T-helper 1 cell treated with Interleukin-12 subunit alpha and Interleukin-12 subunit beta and Interleukin-4 antibody, amounts not matched to agents 30 μg/mL and 1 μg/mL, for 36 hours (primary cell): ENCODE results near the gene CALY.

Source experiments
- H3K27ac Mint-ChIP-seq: one replicate; pipeline ENCODE4 v1.8.0; 2021; ENCODE audit warnings: mild to moderate bottlenecking, mixed read lengths
- H3K27me3 Mint-ChIP-seq: one replicate; pipeline ENCODE4 v1.8.0; 2021; ENCODE audit warnings: low read depth, mixed read lengths
- H3K36me3 Mint-ChIP-seq: one replicate; pipeline ENCODE4 v1.8.0; 2021; ENCODE audit warnings: low read depth, mixed read lengths
- H3K4me1 Mint-ChIP-seq: one replicate; pipeline ENCODE4 v1.8.0; 2021; ENCODE audit warnings: low read depth, mixed read lengths
- H3K4me3 Mint-ChIP-seq: one replicate; pipeline ENCODE4 v1.8.0; 2021; ENCODE audit warnings: mild to moderate bottlenecking, moderate library complexity, mixed read lengths
- H3K9me3 Mint-ChIP-seq: one replicate; pipeline ENCODE4 v1.8.0; 2021; ENCODE audit warnings: mixed read lengths

CALY gene

DNA sequence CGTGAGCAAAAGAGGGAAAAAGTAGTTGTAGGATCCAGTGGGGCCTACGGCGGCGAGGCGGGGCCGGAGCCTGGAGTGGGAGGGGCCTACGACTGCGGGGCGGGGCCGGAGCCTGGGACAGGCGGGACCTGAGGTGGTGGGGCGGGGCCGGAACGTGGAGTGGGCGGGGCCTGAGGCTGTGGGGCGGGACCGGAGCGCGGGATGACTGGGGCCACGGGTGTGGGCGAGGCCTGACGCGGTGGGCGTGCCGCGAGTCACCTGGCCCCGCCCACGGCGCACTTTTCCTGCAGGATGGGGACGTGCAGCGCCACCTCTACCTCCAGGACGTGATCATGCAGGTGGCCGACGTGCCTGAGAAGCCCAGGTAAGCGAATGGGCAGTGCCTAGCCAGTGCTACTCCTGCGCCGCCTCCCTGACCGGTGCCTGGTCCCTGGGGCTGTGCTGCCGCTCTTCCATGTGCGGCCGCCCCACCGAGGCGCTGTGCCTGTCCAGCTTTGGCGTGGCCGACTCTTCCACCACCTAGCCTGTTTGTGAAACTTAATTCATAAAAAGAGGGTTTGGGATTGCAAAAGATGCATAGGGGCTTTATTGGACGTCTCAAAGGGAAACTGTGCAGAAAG, 27.5 kb downstream of the CALY start:
- H3K9me3 Mint-ChIP-seq, result no peaks in the 10 kb centered on the region
- H3K36me3 Mint-ChIP-seq, result peaks cover 11% of the 10 kb centered on the region
- H3K4me1 Mint-ChIP-seq, result peaks cover 20% of the 10 kb centered on the region
- no peaks in the 10 kb centered on the region for H3K27me3 Mint-ChIP-seq
- peak overlapping the region; percentile 73 for H3K4me3 Mint-ChIP-seq
- peak overlapping the region; percentile 74 for H3K27ac Mint-ChIP-seq

DNA sequence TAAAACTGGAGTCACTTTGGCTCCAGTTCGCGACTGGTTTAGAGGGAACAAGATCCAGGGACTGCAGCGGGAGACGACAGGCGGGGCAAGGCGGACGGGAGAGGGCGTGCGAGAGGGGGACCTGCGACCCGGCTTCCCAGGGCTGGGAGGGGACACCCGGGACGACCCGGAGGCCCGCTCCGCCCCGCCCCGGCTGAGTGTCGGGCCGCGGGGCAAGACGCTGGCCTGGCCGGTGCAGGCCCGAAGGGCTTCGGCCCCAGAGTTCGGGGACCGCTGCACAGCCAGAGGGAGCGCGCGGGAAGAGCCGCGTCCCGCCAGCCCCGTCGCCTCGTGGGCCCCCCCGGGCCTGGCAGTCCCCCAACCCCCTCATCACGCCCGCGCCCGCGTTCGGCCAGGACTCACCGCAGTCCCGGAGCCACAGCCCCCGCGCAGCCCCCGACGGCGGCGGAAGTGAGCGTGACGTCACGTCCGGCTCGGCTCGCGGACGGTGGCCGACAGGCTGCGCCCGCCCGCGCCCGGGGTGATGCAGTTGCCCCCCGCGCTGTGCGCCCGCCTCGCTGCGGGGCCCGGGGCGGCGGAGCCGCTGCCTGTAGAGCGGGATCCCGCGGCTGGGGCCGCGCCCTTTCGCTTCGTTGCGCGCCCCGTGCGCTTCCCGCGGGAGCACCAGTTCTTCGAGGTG, 28.1 kb downstream of the CALY start, which contains the start of the genes TUBGCP2 and ZNF511:
Gene TUBGCP2, minus strand, starts transcription at position 452 of the 679 bp plus-strand sequence. CDS start 5,931 bp downstream, outside the sequence.
Gene ZNF511, plus strand, starts transcription at position 494 of the 679 bp plus-strand sequence. Its CDS starts 30 bp downstream, at position 524.
- Mint-ChIP-seq H3K27me3 (no peaks in the 10 kb centered on the region), H3K9me3 (no peaks in the 10 kb centered on the region), H3K4me3 (peak within 1 kb of the TSS; percentile 97), H3K4me1 (peaks cover 20% of the 10 kb centered on the region), H3K36me3 (peaks cover 12% of the 10 kb centered on the region), H3K27ac (peak within 1 kb of the TSS; percentile 99)

GRCh38 chr10:133307776-133308420, 28.8 kb downstream of the CALY start:
- H3K4me3 Mint-ChIP-seq, result peak overlapping the region; percentile 97
- H3K36me3 Mint-ChIP-seq, result peaks cover 12% of the 10 kb centered on the region
- H3K27me3 Mint-ChIP-seq, result no peaks in the 10 kb centered on the region
- no peaks in the 10 kb centered on the region for H3K9me3 Mint-ChIP-seq
- peaks cover 20% of the 10 kb centered on the region for H3K4me1 Mint-ChIP-seq
- H3K27ac Mint-ChIP-seq, result peak overlapping the region; percentile 99

DNA sequence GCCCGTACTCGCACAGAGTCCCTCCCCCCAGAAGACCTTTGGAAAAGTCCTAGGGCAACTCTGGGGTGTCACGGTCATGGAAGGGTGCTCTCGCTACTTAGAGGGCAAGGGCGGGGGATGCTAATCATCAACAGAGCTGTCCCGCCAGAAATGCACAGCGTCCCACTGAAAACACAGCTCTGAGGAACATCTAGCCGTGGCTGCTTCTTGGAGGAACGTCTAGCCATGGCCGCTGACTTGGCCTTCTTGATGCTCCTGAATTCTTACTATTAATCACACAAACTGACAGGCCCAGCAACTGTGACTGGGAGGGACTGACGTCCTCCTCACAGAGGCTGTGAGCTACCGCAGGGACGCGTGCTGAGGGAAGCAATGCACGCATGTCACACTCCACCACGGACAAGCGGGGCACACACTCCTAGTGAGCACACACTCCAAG, 29.7 kb downstream of the CALY start:
- H3K36me3 Mint-ChIP-seq, result peaks cover 14% of the 10 kb centered on the region
- peak overlapping the region; percentile 55 for H3K27ac Mint-ChIP-seq
- H3K4me3 Mint-ChIP-seq, result peak overlapping the region; percentile 37
- H3K4me1 Mint-ChIP-seq, result peaks cover 20% of the 10 kb centered on the region
- no peaks in the 10 kb centered on the region for H3K9me3 Mint-ChIP-seq
- H3K27me3 Mint-ChIP-seq, result no peaks in the 10 kb centered on the region

DNA sequence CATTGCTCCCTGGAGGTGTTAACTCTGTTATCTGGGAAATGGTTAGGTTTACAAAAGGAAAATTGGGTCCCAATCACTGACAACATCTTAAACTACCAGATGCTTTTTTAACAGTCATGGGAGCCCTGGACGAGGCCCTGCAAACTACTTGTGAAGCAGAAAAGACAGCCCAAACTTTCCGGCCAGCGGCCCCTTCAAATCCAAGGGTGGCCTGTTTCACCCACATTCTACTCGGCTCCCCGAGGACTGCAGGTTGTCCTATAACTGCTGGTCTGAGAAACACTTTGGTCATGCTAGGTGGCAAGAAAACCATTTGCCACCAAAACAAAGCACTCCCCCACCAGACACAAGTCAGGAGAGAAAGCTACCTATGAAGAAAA, 30.6 kb downstream of the CALY start:
- Mint-ChIP-seq H3K27ac (no peak overlapping the region), H3K4me3 (no peak overlapping the region), H3K36me3 (peaks cover 13% of the 10 kb centered on the region), H3K27me3 (no peaks in the 10 kb centered on the region), H3K9me3 (no peaks in the 10 kb centered on the region), H3K4me1 (peaks cover 20% of the 10 kb centered on the region)

- H3K27ac Mint-ChIP-seq, result no peak overlapping the region
- no peak overlapping the region for H3K4me3 Mint-ChIP-seq
These were observed 33.5 kb downstream of the CALY start for GRCh38 chr10:133303206-133303605.

GRCh38 chr10:133302230-133302629, 34.5 kb downstream of the CALY start:
- Mint-ChIP-seq H3K9me3 (no peaks in the 10 kb centered on the region), H3K4me3 (no peak overlapping the region), H3K27me3 (no peaks in the 10 kb centered on the region), H3K36me3 (peaks cover 32% of the 10 kb centered on the region), H3K27ac (no peak overlapping the region), H3K4me1 (peaks cover 8% of the 10 kb centered on the region)

More at GRCh38 chr10:133303206-133303605, 33.5 kb downstream of the CALY start:
- Mint-ChIP-seq H3K4me1 (peaks cover 17% of the 10 kb centered on the region), H3K27me3 (no peaks in the 10 kb centered on the region), H3K9me3 (no peaks in the 10 kb centered on the region), H3K36me3 (peaks cover 27% of the 10 kb centered on the region)

DNA sequence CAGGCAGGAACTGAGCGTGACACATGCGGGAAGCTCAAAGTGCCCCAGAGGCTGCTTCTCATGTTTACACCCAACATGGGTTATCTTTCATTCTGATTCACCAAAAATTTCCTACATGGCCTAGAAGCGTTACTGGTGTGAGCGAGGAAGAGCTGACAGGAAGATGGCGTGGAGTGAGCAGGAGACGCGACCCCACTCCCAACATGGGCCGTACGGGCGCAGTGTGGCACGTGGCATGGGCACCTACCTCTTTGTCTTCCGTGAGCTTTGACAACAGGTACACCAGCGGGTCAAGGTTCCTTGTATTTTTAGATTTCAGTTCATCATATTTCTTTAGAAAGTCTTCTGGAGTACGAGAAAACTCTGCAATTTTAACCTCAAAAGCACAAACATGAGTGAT, 37.0 kb downstream of the CALY start:
- peaks cover 4% of the 10 kb centered on the region for H3K4me1 Mint-ChIP-seq
- peaks cover 38% of the 10 kb centered on the region for H3K36me3 Mint-ChIP-seq
- no peaks in the 10 kb centered on the region for H3K27me3 Mint-ChIP-seq
- no peaks in the 10 kb centered on the region for H3K9me3 Mint-ChIP-seq
- no peak overlapping the region for H3K27ac Mint-ChIP-seq
- H3K4me3 Mint-ChIP-seq, result no peak overlapping the region

GRCh38 chr10:133299224-133299623, 37.5 kb downstream of the CALY start:
- Mint-ChIP-seq H3K4me3 (no peak overlapping the region), H3K4me1 (peaks cover 1% of the 10 kb centered on the region), H3K9me3 (no peaks in the 10 kb centered on the region), H3K27me3 (no peaks in the 10 kb centered on the region), H3K27ac (no peak overlapping the region), H3K36me3 (peaks cover 42% of the 10 kb centered on the region)

GRCh38 chr10:133298466-133298865, 38.2 kb downstream of the CALY start:
- no peak overlapping the region for H3K4me3 Mint-ChIP-seq

DNA sequence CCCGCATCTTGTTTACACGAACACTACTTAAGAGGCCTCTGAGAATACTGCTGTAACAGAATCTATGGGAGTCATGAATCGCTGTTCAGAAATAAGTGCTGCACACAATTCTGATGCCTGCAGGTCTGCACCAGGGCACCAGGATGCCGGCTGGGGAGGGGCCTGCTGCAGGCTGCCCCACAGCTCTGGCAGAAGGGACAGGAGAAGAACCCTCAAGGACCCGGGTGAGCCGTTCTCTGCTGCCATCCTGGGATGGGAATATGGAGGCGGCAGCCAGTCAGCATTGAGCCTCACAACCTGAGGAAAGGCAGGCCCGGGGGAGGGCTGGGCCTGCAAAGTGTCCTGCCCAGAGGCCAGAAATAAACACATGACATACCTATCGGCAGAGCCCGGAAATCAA, 39.2 kb downstream of the CALY start:
- Mint-ChIP-seq H3K27ac (no peak overlapping the region), H3K9me3 (no peaks in the 10 kb centered on the region), H3K4me3 (no peak overlapping the region), H3K36me3 (peaks cover 38% of the 10 kb centered on the region), H3K4me1 (no peaks in the 10 kb centered on the region), H3K27me3 (no peaks in the 10 kb centered on the region)

More at GRCh38 chr10:133298466-133298865, 38.2 kb downstream of the CALY start:
- Mint-ChIP-seq H3K4me1 (no peaks in the 10 kb centered on the region), H3K9me3 (no peaks in the 10 kb centered on the region), H3K27ac (no peak overlapping the region), H3K27me3 (no peaks in the 10 kb centered on the region), H3K36me3 (peaks cover 41% of the 10 kb centered on the region)

DNA sequence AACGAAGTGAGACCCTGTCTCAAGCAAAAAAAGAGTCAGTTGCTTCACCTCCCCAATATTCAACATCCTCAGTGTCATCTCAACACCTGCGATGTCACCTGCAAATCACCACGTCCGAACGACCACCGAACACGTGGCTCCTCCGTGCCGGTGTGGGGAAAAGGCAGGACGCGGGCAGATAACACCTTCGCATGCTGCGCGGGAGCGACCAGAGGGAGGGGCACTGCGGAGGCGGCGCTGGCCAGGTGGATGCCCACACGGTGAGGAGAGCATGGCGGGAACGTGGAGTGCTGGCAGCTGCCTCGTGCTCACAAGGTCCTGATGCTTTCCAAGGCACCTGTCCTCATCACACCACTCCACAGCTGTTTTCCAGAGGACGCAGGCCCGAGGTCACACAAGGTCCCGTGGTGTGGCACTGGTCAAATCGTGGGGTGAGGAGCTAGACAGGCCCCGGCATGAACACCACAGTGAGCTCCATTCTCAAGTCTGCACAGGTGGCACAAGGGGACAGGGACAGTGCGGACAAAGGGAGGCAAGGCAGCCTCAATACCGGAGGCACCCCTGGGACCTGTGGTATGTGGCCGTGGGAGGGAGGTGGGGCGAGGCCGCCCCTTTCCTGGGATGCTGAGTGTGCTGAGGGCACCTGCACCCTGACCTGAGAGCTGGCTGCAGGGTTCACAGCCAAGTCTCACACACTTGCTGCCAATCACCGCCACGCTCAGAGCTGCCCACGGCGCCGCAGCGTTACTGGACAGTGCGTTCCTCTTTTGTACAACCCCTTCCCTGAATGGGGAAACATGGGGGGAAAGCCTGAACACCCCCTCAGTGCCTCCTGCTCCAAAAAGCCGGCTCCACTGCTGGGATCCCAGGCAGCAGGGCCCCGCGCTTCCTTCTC, 41.0 kb downstream of the CALY start:
- Mint-ChIP-seq H3K27ac (no peak overlapping the region), H3K4me3 (no peak overlapping the region), H3K36me3 (peaks cover 35% of the 10 kb centered on the region), H3K9me3 (no peaks in the 10 kb centered on the region), H3K4me1 (no peaks in the 10 kb centered on the region), H3K27me3 (no peaks in the 10 kb centered on the region)

DNA sequence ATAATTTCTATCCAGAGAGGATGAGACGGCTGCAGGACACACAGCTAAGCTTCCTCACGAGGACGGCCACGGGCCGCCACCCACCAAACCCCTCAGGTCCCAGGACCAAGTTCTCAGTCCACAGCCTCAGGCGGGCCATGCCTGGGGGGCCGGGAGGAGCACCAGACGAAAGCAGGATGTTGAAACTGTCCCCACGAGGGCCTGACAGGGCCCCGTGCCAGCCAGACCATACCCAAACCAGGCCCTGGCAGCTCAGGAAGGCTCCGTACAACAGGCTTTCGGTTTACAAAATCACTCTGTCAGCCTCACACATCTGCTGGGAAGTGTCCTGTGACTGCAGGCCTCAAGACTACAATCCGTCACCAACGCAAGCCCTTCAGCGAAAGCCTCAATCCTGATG, 42.5 kb downstream of the CALY start:
- no peaks in the 10 kb centered on the region for H3K9me3 Mint-ChIP-seq
- no peak overlapping the region for H3K27ac Mint-ChIP-seq
- H3K27me3 Mint-ChIP-seq, result no peaks in the 10 kb centered on the region
- no peaks in the 10 kb centered on the region for H3K4me1 Mint-ChIP-seq
- peaks cover 32% of the 10 kb centered on the region for H3K36me3 Mint-ChIP-seq
- H3K4me3 Mint-ChIP-seq, result no peak overlapping the region

- Mint-ChIP-seq H3K36me3 (peaks cover 33% of the 10 kb centered on the region), H3K9me3 (no peaks in the 10 kb centered on the region), H3K4me3 (no peak overlapping the region), H3K4me1 (no peaks in the 10 kb centered on the region), H3K27ac (no peak overlapping the region), H3K27me3 (no peaks in the 10 kb centered on the region)
These were observed 42.9 kb downstream of the CALY start for GRCh38 chr10:133293810-133294119.
